GM18499 (cell line): Measurements from ENCODE around the gene SLC27A1.
"Not testable (repeated sequence)": the region's sequence is repeated elsewhere in the genome, so short reads cannot be mapped to it uniquely, and the experiment has no call there.

Experiments
- ATAC-seq: cut with Tn5 transposase; IDR thresholded peaks from one replicate; pipeline ENCODE4 v1.9.1; 2021; ENCODE audit warnings: moderate number of reproducible peaks; ENCODE audit not compliant: insufficient read depth, unreplicated experiment

SLC27A1 gene

GRCh38 chr19:17532557-17532956 lies 62.2 kb downstream of the SLC27A1 start:
- ATAC-seq: no peak

- ATAC-seq: no peak
Measured at GRCh38 chr19:17534767-17535166, 64.4 kb downstream of the SLC27A1 start.

- ATAC-seq: no peak
Measured at GRCh38 chr19:17536955-17537354, 66.6 kb downstream of the SLC27A1 start.

- ATAC-seq: no peak
Measured at GRCh38 chr19:17538684-17539237, 68.4 kb downstream of the SLC27A1 start.

- ATAC-seq: no peak
Measured at GRCh38 chr19:17539238-17540117, 69.2 kb downstream of the SLC27A1 start.

- ATAC-seq: no peak
Measured at GRCh38 chr19:17540174-17540573, 69.8 kb downstream of the SLC27A1 start.

- no peak for ATAC-seq
Measured at GRCh38 chr19:17541184-17541759, 70.9 kb downstream of the SLC27A1 start.

GRCh38 chr19:17542042-17542441 lies 71.7 kb downstream of the SLC27A1 start:
- ATAC-seq: no peak

- ATAC-seq: no peak
Measured at GRCh38 chr19:17542793-17543582, 72.7 kb downstream of the SLC27A1 start.

- no peak for ATAC-seq
Measured at GRCh38 chr19:17543986-17544385, 73.7 kb downstream of the SLC27A1 start.

- ATAC-seq: no peak
Measured at GRCh38 chr19:17544418-17544817, 74.1 kb downstream of the SLC27A1 start.

- no peak for ATAC-seq
Measured at GRCh38 chr19:17548145-17548544, 77.8 kb downstream of the SLC27A1 start.

- no peak for ATAC-seq
Measured at GRCh38 chr19:17549085-17549740, 78.9 kb downstream of the SLC27A1 start.

GRCh38 chr19:17550076-17550667 lies 79.8 kb downstream of the SLC27A1 start:
- no peak for ATAC-seq

GRCh38 chr19:17552735-17553134 lies 82.4 kb downstream of the SLC27A1 start:
- ATAC-seq: not testable (repeated sequence)

GRCh38 chr19:17553256-17553655 lies 82.9 kb downstream of the SLC27A1 start:
- no peak for ATAC-seq

- ATAC-seq: no peak
Measured at GRCh38 chr19:17554968-17555479, 84.7 kb downstream of the SLC27A1 start.

GRCh38 chr19:17555480-17555928 lies 85.2 kb downstream of the SLC27A1 start, which contains the start of gene COLGALT1:
Gene COLGALT1 (plus strand): TSS chr19:17555649. CDS start chr19:17555714, 65 bp downstream.
- ATAC-seq: no peak
